Lower lobe of right lung (tissue), 2 donors: ENCODE data around the gene HOXC11. TPM values are rescaled to one million over a fixed set of nuclear protein-coding genes. Genes with fewer than 3 reads are reported as not detected.

ENCODE experiments used
- ATAC-seq, 2 donors: fragments of 200-7000 bp; cut with Tn5 transposase; one replicate each; pipeline ENCODE4 v1.9.1; 2020 to 2022; ENCODE audit warnings: mild to moderate bottlenecking in 2 of 2, moderate library complexity in 2 of 2
- DNase-seq: peaks from one replicate; pipeline ENCODE4 v3.0.0-alpha.2; 2020
- H3K27ac ChIP-seq: fragments of 200-600 bp; one replicate; pipeline ENCODE4 v1.8.0; 2022
- H3K27me3 ChIP-seq: fragments of 200-600 bp; one replicate; pipeline ENCODE4 v1.8.0; 2022; ENCODE audit warnings: low read depth
- H3K36me3 ChIP-seq: fragments of 200-600 bp; one replicate; pipeline ENCODE4 v1.8.0; 2022; ENCODE audit warnings: mild to moderate bottlenecking
- H3K4me1 ChIP-seq: fragments of 200-600 bp; one replicate; pipeline ENCODE4 v1.8.0; 2022
- H3K4me3 ChIP-seq: fragments of 200-600 bp; one replicate; pipeline ENCODE4 v1.8.0; 2022; ENCODE audit warnings: mild to moderate bottlenecking
- H3K9me3 ChIP-seq: fragments of 200-600 bp; one replicate; pipeline ENCODE4 v1.8.0; 2022
- CTCF ChIP-seq: fragments of 200-600 bp; IDR thresholded peaks from one replicate; pipeline ENCODE4 v1.8.0; 2022; ENCODE audit warnings: antibody characterized with exemption, mild to moderate bottlenecking
- intact Hi-C: fragments of 100-400 bp; cut with DNase I; formaldehyde crosslinking; loops from one replicate; pipeline ENCODE4 v1.11.0; 2022
- total RNA-seq: library from RNA; stranded (reverse); fragmentation: NEBNext Ultra II Directional; extraction: Animal tissue kit (Norgen Biotek cat#: 25700); gene quantifications from one replicate; pipeline ENCODE4 v1.2.1, GENCODE V29; 2021
- donor health status: DM: no; HTN: yes; CAD: no; lungs with severe emphysema.

Gene HOXC11
- total RNA-seq, 1 donor from 2014 or later, result not detected

DNA sequence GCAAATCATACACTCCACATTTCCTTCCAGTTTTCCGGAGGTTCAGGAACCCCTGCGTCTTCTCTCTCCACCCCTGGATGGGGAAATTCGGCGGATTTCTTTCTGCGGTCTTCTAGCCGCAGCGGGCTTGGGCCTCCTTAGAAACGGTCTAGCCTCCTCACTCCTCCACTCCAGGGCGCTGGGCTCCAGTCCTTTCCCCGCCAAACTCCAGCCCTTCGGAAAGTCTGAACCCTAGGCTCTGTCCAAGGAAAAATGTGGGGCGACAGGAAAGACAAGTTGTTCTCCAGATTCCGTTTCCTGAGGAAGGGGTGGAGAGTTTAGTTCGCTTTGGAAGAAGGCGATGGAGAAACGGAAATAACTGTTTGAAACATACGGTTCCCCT is 10.6 kb downstream of the HOXC11 start:
- H3K9me3 ChIP-seq, result no peaks in the 10 kb centered on the region
- no peaks in the 10 kb centered on the region for H3K36me3 ChIP-seq
- peaks cover 15% of the 10 kb centered on the region for H3K4me1 ChIP-seq
- H3K4me3 ChIP-seq, result no peak overlapping the region
- no peak for TF ChIP-seq CTCF
- H3K27me3 ChIP-seq, result peaks cover 97% of the 10 kb centered on the region
- intact Hi-C loops, result no loop called here
- no peak overlapping the region for H3K27ac ChIP-seq
- ATAC-seq (no peak), DNase-seq (no peak)

DNA sequence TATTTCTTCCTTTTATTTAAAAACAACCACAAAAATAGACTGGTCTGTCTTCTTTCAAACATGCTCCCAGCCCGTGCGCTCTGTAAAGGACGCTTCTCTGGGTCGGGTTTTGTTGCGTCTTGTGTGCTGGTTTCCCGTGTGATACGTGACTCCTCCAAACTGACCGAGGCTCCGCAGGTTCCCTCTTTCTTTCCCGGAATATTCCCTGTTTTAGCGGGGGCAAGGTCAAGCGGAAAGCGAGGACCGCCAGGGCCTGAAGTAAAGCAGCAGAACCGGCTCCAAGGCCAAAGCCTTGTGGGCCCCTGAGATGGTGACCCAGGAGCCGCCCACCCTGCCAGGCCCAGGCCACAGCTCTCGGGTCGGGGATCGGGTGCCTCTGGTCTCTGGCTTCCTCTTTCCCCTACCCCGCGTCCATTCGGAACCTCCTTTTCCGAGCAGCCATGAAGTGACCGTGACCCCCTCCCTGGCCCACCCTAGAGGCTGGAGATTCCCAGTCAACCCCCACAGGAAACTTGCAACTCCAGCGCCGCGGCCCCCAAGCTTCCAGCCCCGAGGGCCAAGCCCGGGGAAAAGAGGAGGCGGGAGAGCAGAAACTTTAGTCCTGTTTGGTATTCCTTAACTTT is 11.1 kb downstream of the HOXC11 start:
- DNase-seq (no peak), ATAC-seq (no peak)
- no peaks in the 10 kb centered on the region for H3K9me3 ChIP-seq
- H3K36me3 ChIP-seq, result no peaks in the 10 kb centered on the region
- TF ChIP-seq CTCF, result no peak
- H3K4me3 ChIP-seq, result no peak overlapping the region
- peaks cover 97% of the 10 kb centered on the region for H3K27me3 ChIP-seq
- H3K27ac ChIP-seq, result no peak overlapping the region
- intact Hi-C loops, result no loop called here
- peaks cover 17% of the 10 kb centered on the region for H3K4me1 ChIP-seq

GRCh38 chr12:53984901-53985691 is 12.2 kb downstream of the HOXC11 start, which contains the start of gene HOXC10:
Gene HOXC10 (plus strand): TSS chr12:53985146. CDS start chr12:53985260, 114 bp downstream.
- Histone ChIP-seq H3K4me1 (peaks cover 23% of the 10 kb centered on the region), H3K36me3 (no peaks in the 10 kb centered on the region), H3K27me3 (peaks cover 99% of the 10 kb centered on the region), H3K27ac (no peak within 1 kb of the TSS), H3K9me3 (no peaks in the 10 kb centered on the region), H3K4me3 (peak within 1 kb of the TSS; percentile 16)
- intact Hi-C loops, result no loop called here
- ATAC-seq, result peak; percentile 55 to 59
- DNase-seq, result peak; percentile 70
- TF ChIP-seq CTCF, result no peak

GRCh38 chr12:53985692-53985993 is 12.7 kb downstream of the HOXC11 start:
- Histone ChIP-seq H3K36me3 (no peaks in the 10 kb centered on the region), H3K27me3 (peaks cover 100% of the 10 kb centered on the region), H3K27ac (no peak overlapping the region), H3K9me3 (no peaks in the 10 kb centered on the region), H3K4me1 (peaks cover 23% of the 10 kb centered on the region), H3K4me3 (peak overlapping the region; percentile 16)
- intact Hi-C loops, result no loop called here
- ATAC-seq, result no peak
- DNase-seq, result no peak
- no peak for TF ChIP-seq CTCF

GRCh38 chr12:53985994-53986685 is 13.2 kb downstream of the HOXC11 start:
- Histone ChIP-seq H3K4me3 (peak overlapping the region; percentile 16), H3K27ac (no peak overlapping the region), H3K27me3 (peaks cover 100% of the 10 kb centered on the region), H3K9me3 (no peaks in the 10 kb centered on the region), H3K4me1 (peaks cover 23% of the 10 kb centered on the region), H3K36me3 (no peaks in the 10 kb centered on the region)
- ATAC-seq (peak in 1 of 2 donors; percentile 38), DNase-seq (no peak)
- intact Hi-C loops, result no loop called here
- no peak for TF ChIP-seq CTCF
